Amniotic epithelial cell (primary cell): ENCODE measurements around the gene CNNM1.

ENCODE experiments used
- DNase-seq: peaks from one replicate; pipeline ENCODE4 v3.0.0-alpha.2; 2010; ENCODE audit warnings: low read depth

Gene CNNM1

GRCh38 chr10:99329304-99329553, at the start of gene CNNM1:
Gene CNNM1, plus strand, starts transcription at chr10:99329356. Its CDS starts 32 bp downstream, at chr10:99329388.
- peak; percentile 7 for DNase-seq

- no peak for DNase-seq
These were observed 49.5 kb upstream of the CNNM1 start for GRCh38 chr10:99279626-99280111.

- no peak for DNase-seq
These were observed 48.7 kb upstream of the CNNM1 start for GRCh38 chr10:99280472-99280871.

GRCh38 chr10:99285881-99286280, 43.3 kb upstream of the CNNM1 start:
- peak; percentile 19 for DNase-seq

GRCh38 chr10:99290306-99290705, 38.9 kb upstream of the CNNM1 start:
- DNase-seq = no peak

GRCh38 chr10:99292159-99292558, 37.0 kb upstream of the CNNM1 start:
- peak; percentile 92 for DNase-seq

- no peak for DNase-seq
These were observed 32.6 kb upstream of the CNNM1 start for GRCh38 chr10:99296605-99297004.

- no peak for DNase-seq
These were observed 32.1 kb upstream of the CNNM1 start for GRCh38 chr10:99297033-99297432.

- DNase-seq = no peak
These were observed 25.0 kb upstream of the CNNM1 start for GRCh38 chr10:99303899-99304861.

GRCh38 chr10:99304862-99305229, 24.3 kb upstream of the CNNM1 start:
- DNase-seq = no peak

GRCh38 chr10:99312501-99312900, 16.7 kb upstream of the CNNM1 start:
- no peak for DNase-seq

- DNase-seq = no peak
These were observed 13.3 kb upstream of the CNNM1 start for GRCh38 chr10:99315853-99316252.

GRCh38 chr10:99316374-99316773, 12.8 kb upstream of the CNNM1 start:
- no peak for DNase-seq

GRCh38 chr10:99318048-99318447, 11.1 kb upstream of the CNNM1 start:
- no peak for DNase-seq

GRCh38 chr10:99318475-99318874, 10.7 kb upstream of the CNNM1 start:
- DNase-seq = no peak

- no peak for DNase-seq
These were observed 3.9 kb upstream of the CNNM1 start for GRCh38 chr10:99325281-99325680.

- no peak for DNase-seq
These were observed 2.3 kb upstream of the CNNM1 start for GRCh38 chr10:99326871-99327270.

- no peak for DNase-seq
These were observed 415 bp upstream of the CNNM1 start for GRCh38 chr10:99328579-99329303.

GRCh38 chr10:99329554-99330346, 594 bp downstream of the CNNM1 start:
- DNase-seq = peak; percentile 5

GRCh38 chr10:99330347-99330924, 1.3 kb downstream of the CNNM1 start:
- DNase-seq = no peak

GRCh38 chr10:99331207-99331803, 2.1 kb downstream of the CNNM1 start:
- DNase-seq = peak; percentile 34
